Measurements from ENCODE around the gene FAM124A.

DNA sequence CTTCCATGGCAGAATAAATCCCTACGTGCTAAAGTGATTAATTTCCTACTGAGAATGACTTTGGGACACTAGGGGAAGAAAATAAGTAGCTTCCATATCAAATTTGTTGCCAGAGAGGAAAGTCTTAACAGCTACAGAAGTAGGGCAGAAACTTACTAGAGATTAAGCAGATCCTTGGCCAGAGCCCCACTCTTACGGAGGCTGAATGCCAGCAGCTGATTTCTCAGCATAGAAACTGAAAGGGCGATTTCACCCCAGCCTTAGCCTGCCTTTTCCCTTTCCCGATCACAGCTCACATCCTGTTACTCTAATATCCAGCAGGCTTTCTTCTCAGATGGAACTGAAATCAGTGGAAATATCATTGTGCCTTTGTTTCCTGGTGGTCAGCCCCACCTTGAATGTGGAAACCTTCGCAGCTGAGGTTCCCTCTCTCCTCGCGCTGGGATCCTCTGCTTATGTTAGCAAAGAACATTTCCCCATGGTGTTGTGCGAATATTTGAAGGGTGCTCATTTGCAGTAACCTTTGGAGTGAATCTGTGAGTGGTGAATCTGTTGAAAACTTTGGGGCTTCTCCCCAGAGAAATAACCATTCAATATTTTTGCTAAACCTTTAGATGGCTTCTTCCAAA is 8.4 kb downstream of the FAM124A start:
- TF ChIP-seq, protein P1, sequence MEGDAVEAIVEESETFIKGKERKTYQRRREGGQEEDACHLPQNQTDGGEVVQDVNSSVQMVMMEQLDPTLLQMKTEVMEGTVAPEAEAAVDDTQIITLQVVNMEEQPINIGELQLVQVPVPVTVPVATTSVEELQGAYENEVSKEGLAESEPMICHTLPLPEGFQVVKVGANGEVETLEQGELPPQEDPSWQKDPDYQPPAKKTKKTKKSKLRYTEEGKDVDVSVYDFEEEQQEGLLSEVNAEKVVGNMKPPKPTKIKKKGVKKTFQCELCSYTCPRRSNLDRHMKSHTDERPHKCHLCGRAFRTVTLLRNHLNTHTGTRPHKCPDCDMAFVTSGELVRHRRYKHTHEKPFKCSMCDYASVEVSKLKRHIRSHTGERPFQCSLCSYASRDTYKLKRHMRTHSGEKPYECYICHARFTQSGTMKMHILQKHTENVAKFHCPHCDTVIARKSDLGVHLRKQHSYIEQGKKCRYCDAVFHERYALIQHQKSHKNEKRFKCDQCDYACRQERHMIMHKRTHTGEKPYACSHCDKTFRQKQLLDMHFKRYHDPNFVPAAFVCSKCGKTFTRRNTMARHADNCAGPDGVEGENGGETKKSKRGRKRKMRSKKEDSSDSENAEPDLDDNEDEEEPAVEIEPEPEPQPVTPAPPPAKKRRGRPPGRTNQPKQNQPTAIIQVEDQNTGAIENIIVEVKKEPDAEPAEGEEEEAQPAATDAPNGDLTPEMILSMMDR (IDR thresholded peaks at IDR 0.05; ENCODE audit: borderline replicate concordance, extremely low read depth, low read length, poor library complexity, severe bottlenecking) = no peak
- no peak for TF ChIP-seq EZH2 (IDR thresholded peaks at IDR 0.05; ENCODE audit: borderline replicate concordance, low read depth, low read length, severe bottlenecking)
